Ovary (tissue), 3 donors: ENCODE results near the gene TMEM221.

Experiments
- CTCF ChIP-seq, 3 donors: fragments of 450-650 bp in 2 of 3; fragments of 200-600 bp in 1 of 3; IDR thresholded peaks; one replicate each; pipeline versions ENCODE4 v1.5.1 to v1.8.0; 2016 to 2022; ENCODE audit warnings: antibody characterized with exemption in 3 of 3, mild to moderate bottlenecking in 1 of 3
- POLR2A ChIP-seq: fragments of 450-650 bp; IDR thresholded peaks from one replicate; pipeline ENCODE4 v1.6.1; 2017; ENCODE audit warnings: antibody characterized with exemption, mild to moderate bottlenecking, moderate library complexity
- donor health status: DM: no; HTN: no; CAD: no.

GRCh38 chr19:17495639-17496296 is 47.3 kb upstream of the TMEM221 start:
- TF ChIP-seq CTCF (IDR thresholded peaks at IDR 0.05) (no peak), POLR2A (no peak)
